ENCODE results near the gene FDX2. TPM values are rescaled to one million over a fixed set of nuclear protein-coding genes. Genes with fewer than 3 reads are reported as not detected.
A peak's percentile ranks its signal among the peaks of the same experiment; 100 is the strongest.
"Not testable (repeated sequence)": the region's sequence is repeated elsewhere in the genome, so short reads cannot be mapped to it uniquely, and the experiment has no call there.

Gene FDX2
- total and polyA plus RNA-seq, 2 of the 4 experiments (the other 2 are of a cell fraction) = 39.8 to 72.0 TPM

DNA sequence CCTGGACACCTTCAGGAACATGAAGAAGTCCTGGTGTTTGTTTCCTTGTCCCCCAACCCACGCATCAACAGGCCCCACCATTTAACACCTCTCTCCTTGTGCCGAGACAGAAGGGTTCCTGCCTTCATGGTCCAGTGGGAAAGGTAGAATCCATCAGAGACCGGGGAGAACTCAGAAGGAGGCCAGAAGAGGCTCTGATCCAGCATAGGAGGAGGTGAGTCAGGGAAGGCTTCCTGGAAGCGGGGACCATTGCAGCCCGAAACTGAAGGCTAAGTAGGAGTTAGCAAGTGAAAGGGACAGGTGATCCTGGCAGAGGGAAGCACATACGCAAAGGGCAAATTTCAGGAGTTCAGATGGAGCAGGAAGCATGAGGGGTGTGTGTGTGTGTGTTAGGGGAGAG lies 23.1 kb upstream of the FDX2 start:
- H3K18ac ChIP-seq (ENCODE audit: low read depth, low read length) = no peak overlapping the region
- H3K4me1 ChIP-seq (ENCODE audit: control insufficient read depth, insufficient read depth, low read length) = no peaks in the 10 kb centered on the region
- H3K79me1 ChIP-seq (ENCODE audit: low read depth in 1 of 2, low read length in 2 of 2) = peaks cover 0 to 8% of the 10 kb centered on the region in 2 experiments; a peak in 3 of 4 replicates
- peak overlapping the region; percentile 78 for H2AK9ac ChIP-seq (replicated peaks; ENCODE audit: low read depth, low read length, poor library complexity)
- no peaks in the 10 kb centered on the region for H4K20me1 ChIP-seq (ENCODE audit: insufficient read depth, low read length)
- H3K36me3 ChIP-seq (ENCODE audit: control insufficient read depth, insufficient read depth, low read length) = no peaks in the 10 kb centered on the region
- H4K8ac ChIP-seq (ENCODE audit: low read depth in 2 of 2, low read length in 2 of 2) = no peak overlapping the region
- H4K91ac ChIP-seq (ENCODE audit: insufficient read depth, low read depth, low read length) = no peak overlapping the region
- no peak overlapping the region for H3K9ac ChIP-seq (ENCODE audit: low read depth, low read length)
- POLR2A ChIA-PET (ENCODE audit: unreplicated experiment) = no interaction called here
- TF ChIP-seq CEBPB (IDR thresholded peaks at IDR 0.05; ENCODE audit: low read depth, low read length) (no peak), SMC3 (IDR thresholded peaks at IDR 0.05; ENCODE audit: low read depth, low read length) (no peak), MAFK (IDR thresholded peaks at IDR 0.05; ENCODE audit: low read depth, low read length) (no peak)
- 92% methylated on average over 2 of the region's 6 CpGs; no CpG with 5 or more reads in 1 of the 2 experiments for WGBS, 2 experiments (ENCODE audit: extremely low coverage in 2 of 2, insufficient read length in 1 of 2)
- in situ Hi-C loops (cut with MboI; ENCODE audit: low sequenced_read_pairs) (no loop called here), dilution Hi-C loops (cut with HindIII; ENCODE audit: low sequenced_read_pairs, unreplicated experiment) (no loop called here), intact Hi-C loops (cut with micrococcal nuclease) (no loop called here)
- H3K4ac ChIP-seq (ENCODE audit: low read depth, low read length) = no peak overlapping the region
- BruUV-seq (replicated peaks) = no TSS peak
- DNase-seq (no peak), ATAC-seq (ENCODE audit: low read depth) (no peak)
- no peak overlapping the region for H3K4me2 ChIP-seq (ENCODE audit: low read depth, low read length)
- H2BK15ac ChIP-seq (ENCODE audit: low read depth, low read length) = no peak overlapping the region
- H2BK20ac ChIP-seq (ENCODE audit: low read depth, low read length) = no peak overlapping the region
- no peaks in the 10 kb centered on the region for H3K9me1 ChIP-seq (ENCODE audit: insufficient read depth, low read length)
- H3K27me3 ChIP-seq (ENCODE audit: control insufficient read depth, insufficient read depth, low read length) = no peaks in the 10 kb centered on the region
- no peak overlapping the region for H2BK5ac ChIP-seq (ENCODE audit: low read depth, low read length, poor library complexity, severe bottlenecking)
- H3K4me3 ChIP-seq (ENCODE audit: insufficient read depth, low read depth, low read length) = no peak overlapping the region
- CTCF ChIA-PET = no interaction called here
- no peak overlapping the region for H2BK120ac ChIP-seq (ENCODE audit: low read depth, low read length)
- H2AFZ ChIP-seq (replicated peaks; ENCODE audit: low read length, poor library complexity) = peak overlapping the region; percentile 62
- no peaks in the 10 kb centered on the region for H3K9me3 ChIP-seq (ENCODE audit: control insufficient read depth, insufficient read depth, low read length)
- no peak overlapping the region for H3K23ac ChIP-seq (ENCODE audit: low read depth, low read length)
- no peak overlapping the region for H2AK5ac ChIP-seq (ENCODE audit: low read depth, low read length)
- no peak overlapping the region for H4K5ac ChIP-seq (ENCODE audit: low read depth, low read length)
- H3K27ac ChIP-seq (ENCODE audit: insufficient read depth, low read length) = no peak overlapping the region
- H3K14ac ChIP-seq (replicated peaks; ENCODE audit: low read depth, low read length) = no peak overlapping the region
- no peak overlapping the region for H3K56ac ChIP-seq (ENCODE audit: extremely low read depth, insufficient read depth, low read length)

GRCh38 chr19:10336725-10337124 lies 20.9 kb upstream of the FDX2 start:
- H4K91ac ChIP-seq (ENCODE audit: insufficient read depth, low read depth, low read length); H4K5ac ChIP-seq (ENCODE audit: low read depth, low read length); H3K14ac ChIP-seq (replicated peaks; ENCODE audit: low read depth, low read length); DNase-seq; H3K27me3 ChIP-seq (ENCODE audit: control insufficient read depth, insufficient read depth, low read length); H2AK9ac ChIP-seq (replicated peaks; ENCODE audit: low read depth, low read length, poor library complexity); intact Hi-C loops (cut with micrococcal nuclease); H2BK20ac ChIP-seq (ENCODE audit: low read depth, low read length); H3K4ac ChIP-seq (ENCODE audit: low read depth, low read length); H2BK15ac ChIP-seq (ENCODE audit: low read depth, low read length); H3K9me1 ChIP-seq (ENCODE audit: insufficient read depth, low read length); H3K4me3 ChIP-seq (ENCODE audit: insufficient read depth, low read depth, low read length); ATAC-seq (ENCODE audit: low read depth); in situ Hi-C loops (cut with MboI; ENCODE audit: low sequenced_read_pairs); H3K4me2 ChIP-seq (ENCODE audit: low read depth, low read length); BruUV-seq (replicated peaks); H3K9me3 ChIP-seq (ENCODE audit: control insufficient read depth, insufficient read depth, low read length); H4K8ac ChIP-seq (ENCODE audit: low read depth in 2 of 2, low read length in 2 of 2); H3K9ac ChIP-seq (ENCODE audit: low read depth, low read length); H3K23ac ChIP-seq (ENCODE audit: low read depth, low read length); H3K27ac ChIP-seq (ENCODE audit: insufficient read depth, low read length); H2BK5ac ChIP-seq (ENCODE audit: low read depth, low read length, poor library complexity, severe bottlenecking); H3K36me3 ChIP-seq (ENCODE audit: control insufficient read depth, insufficient read depth, low read length); H2BK120ac ChIP-seq (ENCODE audit: low read depth, low read length); H3K18ac ChIP-seq (ENCODE audit: low read depth, low read length); H3K56ac ChIP-seq (ENCODE audit: extremely low read depth, insufficient read depth, low read length); H3K4me1 ChIP-seq (ENCODE audit: control insufficient read depth, insufficient read depth, low read length); H2AK5ac ChIP-seq (ENCODE audit: low read depth, low read length); dilution Hi-C loops (cut with HindIII; ENCODE audit: low sequenced_read_pairs, unreplicated experiment); H2AFZ ChIP-seq (replicated peaks; ENCODE audit: low read length, poor library complexity); CTCF ChIA-PET: not testable (repeated sequence)
- peaks cover 14% of the 10 kb centered on the region for H4K20me1 ChIP-seq (ENCODE audit: insufficient read depth, low read length)
- POLR2A ChIA-PET (ENCODE audit: unreplicated experiment) = interaction anchor here (0.6 kb wide), 1 partner anchor 30 kb away, joined by 7 read pairs; no protein-coding TSS in a partner anchor
- WGBS, 2 experiments (ENCODE audit: extremely low coverage in 2 of 2, insufficient read length in 1 of 2) = 88% methylated on average over 4 of the region's 9 CpGs; no CpG with 5 or more reads in 1 of the 2 experiments
- peaks cover 5 to 24% of the 10 kb centered on the region in 2 experiments for H3K79me1 ChIP-seq (ENCODE audit: low read depth in 1 of 2, low read length in 2 of 2)
